Effector memory CD4-positive, alpha-beta T cell (primary cell): Measurements from ENCODE around the gene MSANTD2.

Experiments used
- DNase-seq, 3 donors: peaks; one replicate each; pipeline ENCODE4 v3.0.0-alpha.2; 2020
- H3K27ac ChIP-seq: 2 replicates; pipeline ENCODE4 v1.7.0; 2013; ENCODE audit warnings: mild to moderate bottlenecking, low read length, moderate library complexity; ENCODE audit not compliant: insufficient read depth, poor library complexity, severe bottlenecking
- H3K27me3 ChIP-seq: replicated peaks from 2 replicates; pipeline ENCODE4 v1.7.0; 2013; ENCODE audit warnings: mild to moderate bottlenecking, low read length; ENCODE audit not compliant: insufficient read depth, control insufficient read depth, poor library complexity, severe bottlenecking
- H3K36me3 ChIP-seq: 2 replicates; pipeline ENCODE4 v1.7.0; 2013; ENCODE audit warnings: mild to moderate bottlenecking, low read length, moderate library complexity; ENCODE audit not compliant: control insufficient read depth, insufficient read depth
- H3K4me1 ChIP-seq: 2 replicates; pipeline ENCODE4 v1.7.0; 2013; ENCODE audit warnings: low read length, mild to moderate bottlenecking; ENCODE audit not compliant: control insufficient read depth, insufficient read depth, poor library complexity, severe bottlenecking
- H3K4me3 ChIP-seq: 2 replicates; pipeline ENCODE4 v1.7.0; 2013; ENCODE audit warnings: low read length, low read depth, mild to moderate bottlenecking; ENCODE audit not compliant: insufficient read depth, poor library complexity, severe bottlenecking
- H3K9me3 ChIP-seq: 2 replicates; pipeline ENCODE4 v1.7.0; 2013; ENCODE audit warnings: mild to moderate bottlenecking, low read length, moderate library complexity; ENCODE audit not compliant: control insufficient read depth

The MSANTD2 gene

DNA sequence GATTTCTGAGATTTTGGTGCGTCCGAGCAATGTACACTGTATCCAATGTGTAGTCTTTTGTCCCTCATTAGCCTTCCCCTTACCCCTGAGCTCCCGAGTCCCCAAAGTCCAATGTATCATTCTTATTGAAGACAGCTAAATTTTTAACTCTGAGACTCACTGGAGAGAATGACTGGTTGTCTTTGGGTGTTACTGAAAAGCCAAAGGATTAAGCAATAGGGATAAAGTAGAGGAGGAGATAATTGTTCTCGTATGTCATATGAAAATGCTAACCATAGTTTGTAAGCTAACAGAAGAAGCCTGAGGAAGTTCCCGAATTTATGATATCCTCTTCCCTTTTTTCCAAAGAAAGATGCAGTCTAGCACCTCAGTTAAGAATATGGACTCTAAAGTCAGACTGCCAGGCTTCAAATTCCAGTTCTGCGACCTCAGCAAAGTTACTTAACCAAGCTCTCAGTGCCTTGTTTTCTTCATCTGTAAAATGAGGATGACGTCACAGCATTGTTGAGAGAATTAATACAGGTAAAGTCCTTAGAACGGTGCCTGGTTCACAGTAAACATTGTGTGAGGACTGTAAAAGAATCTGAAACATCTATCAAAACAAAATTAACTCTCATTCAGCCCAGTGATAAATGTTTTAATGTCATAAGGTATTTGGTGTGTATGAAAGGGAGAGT is 1.6 kb upstream of the MSANTD2 start:
- no peak overlapping the region for H3K27ac ChIP-seq
- DNase-seq, result no peak
- no peaks in the 10 kb centered on the region for H3K9me3 ChIP-seq
- no peaks in the 10 kb centered on the region for H3K36me3 ChIP-seq
- H3K4me3 ChIP-seq, result no peak overlapping the region
- peaks cover 9% of the 10 kb centered on the region for H3K4me1 ChIP-seq
- no peaks in the 10 kb centered on the region for H3K27me3 ChIP-seq

DNA sequence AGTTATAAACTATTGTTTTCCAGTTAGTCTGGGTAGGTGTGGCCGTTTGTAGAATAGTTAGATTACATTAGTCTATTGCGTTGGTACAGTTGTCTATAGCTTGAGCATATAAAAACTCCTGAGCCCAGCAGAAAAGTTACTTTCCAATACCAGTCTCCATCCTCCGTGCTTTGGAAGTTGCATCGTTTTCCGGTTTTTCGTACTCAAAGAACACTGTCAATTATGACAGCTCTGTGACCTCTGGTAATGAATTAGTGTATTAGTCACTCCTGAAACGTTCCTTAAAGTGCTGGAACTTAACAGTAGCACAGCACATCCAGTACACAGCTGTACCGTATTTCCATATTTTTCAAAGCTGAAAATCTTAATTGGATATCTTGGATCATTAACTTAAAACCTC is 808 bp upstream of the MSANTD2 start:
- no peak for DNase-seq
- Histone ChIP-seq H3K27ac (peak overlapping the region; percentile 92), H3K27me3 (no peaks in the 10 kb centered on the region), H3K9me3 (no peaks in the 10 kb centered on the region), H3K36me3 (no peaks in the 10 kb centered on the region), H3K4me1 (peaks cover 9% of the 10 kb centered on the region), H3K4me3 (peak overlapping the region; percentile 92)

DNA sequence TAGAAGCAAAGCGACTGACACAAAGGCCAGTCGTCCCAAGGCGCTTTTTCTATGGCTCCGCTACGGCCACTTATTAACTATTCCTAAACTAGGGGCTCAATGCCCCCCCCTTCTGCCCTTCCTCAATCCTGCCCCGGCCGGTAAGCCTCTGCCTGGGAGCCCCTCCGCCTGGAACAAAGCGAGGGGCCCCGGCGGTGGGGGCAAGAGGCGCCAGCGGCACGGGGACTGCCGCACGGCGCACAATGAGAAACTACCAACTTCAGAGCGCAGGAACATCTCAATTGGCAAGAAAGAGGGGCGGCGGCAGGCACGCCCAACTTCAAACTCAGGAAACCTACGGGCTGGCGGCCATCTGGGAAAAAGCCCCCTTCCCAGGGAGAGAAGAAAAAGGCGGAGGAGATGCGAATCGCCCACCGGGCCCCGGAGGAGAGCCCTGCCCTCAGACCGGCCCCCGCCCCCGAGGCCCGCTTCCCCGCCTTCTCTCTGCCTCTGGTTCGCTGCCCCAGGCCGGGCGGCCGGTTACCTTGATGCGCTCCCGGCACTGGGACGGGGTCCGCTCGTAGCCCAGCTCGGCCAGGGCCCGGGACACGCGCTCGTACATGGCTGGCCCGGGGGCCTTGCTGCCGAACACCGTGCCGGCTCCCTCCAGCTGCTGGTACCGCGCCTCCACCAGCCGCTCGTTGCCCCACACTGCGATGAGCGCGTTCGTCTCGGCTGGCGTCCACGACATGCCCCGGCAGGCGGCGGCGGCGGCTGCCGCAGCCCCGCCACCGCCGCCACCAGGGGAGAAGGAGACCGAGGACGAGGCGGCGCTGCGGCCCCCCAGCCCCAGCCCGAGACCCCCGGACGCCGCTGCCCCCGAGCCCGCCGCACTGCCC is 619 bp downstream of the MSANTD2 start:
- Histone ChIP-seq H3K4me3 (peak overlapping the region; percentile 92), H3K9me3 (no peaks in the 10 kb centered on the region), H3K36me3 (no peaks in the 10 kb centered on the region), H3K4me1 (peaks cover 9% of the 10 kb centered on the region), H3K27ac (peak overlapping the region; percentile 92), H3K27me3 (no peaks in the 10 kb centered on the region)
- DNase-seq, result peak; percentile 23 to 41 (median 24)

DNA sequence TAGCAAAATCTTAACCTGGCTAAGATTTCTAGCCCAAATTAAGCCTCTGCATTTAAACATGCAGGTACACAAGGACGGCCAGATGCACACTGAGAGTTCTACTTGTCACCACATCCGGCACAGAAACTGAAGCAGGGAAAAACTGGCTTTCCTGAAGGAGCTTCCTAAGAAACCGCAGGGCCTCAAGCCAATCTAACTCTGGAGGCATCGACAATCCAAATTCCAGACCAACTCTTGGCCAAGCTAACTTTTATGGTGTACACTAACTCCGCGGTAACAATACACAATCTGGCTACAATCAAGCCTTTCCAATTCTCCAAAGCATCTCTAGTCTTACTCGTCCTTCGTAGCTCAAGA is 1.2 kb downstream of the MSANTD2 start:
- H3K27me3 ChIP-seq, result no peaks in the 10 kb centered on the region
- no peak for DNase-seq
- H3K27ac ChIP-seq, result peak overlapping the region; percentile 92
- H3K4me1 ChIP-seq, result peaks cover 9% of the 10 kb centered on the region
- peak overlapping the region; percentile 92 for H3K4me3 ChIP-seq
- no peaks in the 10 kb centered on the region for H3K9me3 ChIP-seq
- no peaks in the 10 kb centered on the region for H3K36me3 ChIP-seq

DNA sequence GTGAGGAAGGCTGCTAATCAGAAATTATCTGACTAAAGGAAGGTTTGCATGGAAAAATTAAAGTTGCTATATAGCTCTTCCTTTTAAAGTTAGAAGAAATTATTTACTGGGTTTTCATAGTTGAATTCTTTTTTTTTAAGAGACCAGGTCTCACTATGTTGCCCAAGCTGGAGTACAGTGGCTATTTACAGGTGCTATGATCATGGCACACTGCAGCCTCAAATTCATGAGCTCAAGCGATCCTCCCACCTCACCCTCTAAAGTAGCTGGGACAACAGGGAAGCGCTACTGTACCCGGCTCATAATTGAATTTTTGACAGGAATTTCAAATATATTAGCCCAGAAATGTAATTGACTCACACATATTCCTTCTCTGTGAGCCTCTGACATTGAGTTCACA is 3.9 kb downstream of the MSANTD2 start:
- Histone ChIP-seq H3K27me3 (no peaks in the 10 kb centered on the region), H3K9me3 (no peaks in the 10 kb centered on the region), H3K36me3 (no peaks in the 10 kb centered on the region), H3K4me3 (no peak overlapping the region), H3K27ac (no peak overlapping the region), H3K4me1 (peaks cover 9% of the 10 kb centered on the region)
- no peak for DNase-seq

DNA sequence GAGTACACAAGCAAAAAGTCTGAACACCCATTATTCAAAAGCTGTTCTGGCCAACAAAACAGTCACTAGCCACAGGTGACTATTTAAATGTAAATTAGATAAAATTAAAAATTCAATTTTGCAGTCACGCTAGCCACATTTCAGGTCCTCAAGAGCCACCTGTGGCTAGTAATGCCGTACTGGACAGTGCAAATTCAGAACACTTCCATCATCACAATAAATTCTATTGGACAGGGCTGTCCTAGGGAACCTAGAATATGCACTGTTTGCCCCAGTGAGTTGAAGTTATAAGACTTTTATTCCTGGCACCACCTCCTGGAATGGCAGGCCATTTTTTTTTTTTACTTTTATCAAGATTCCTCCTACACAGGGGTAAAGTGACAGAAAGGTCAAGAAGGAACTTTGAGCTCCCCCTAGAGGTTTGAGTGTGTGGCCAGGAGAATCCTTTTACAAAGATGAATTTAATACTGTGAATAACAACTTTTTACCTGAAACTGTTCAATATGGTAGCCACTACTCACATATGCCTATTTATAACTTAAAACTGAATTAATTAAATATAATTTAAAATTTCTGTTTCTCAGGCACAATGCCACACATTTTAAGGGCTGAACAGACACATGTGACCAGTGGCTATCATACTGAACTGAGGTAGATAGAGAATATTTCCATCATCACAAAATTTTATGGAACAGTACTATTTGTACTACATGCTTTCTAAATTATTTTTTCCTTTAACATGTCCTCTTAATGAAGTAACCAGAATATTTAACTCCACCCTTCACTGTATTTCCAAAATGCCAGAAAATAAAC is 6.5 kb downstream of the MSANTD2 start:
- Histone ChIP-seq H3K9me3 (no peaks in the 10 kb centered on the region), H3K36me3 (no peaks in the 10 kb centered on the region), H3K27me3 (no peaks in the 10 kb centered on the region), H3K27ac (no peak overlapping the region), H3K4me1 (peaks cover 3% of the 10 kb centered on the region), H3K4me3 (no peak overlapping the region)
- no peak for DNase-seq

DNA sequence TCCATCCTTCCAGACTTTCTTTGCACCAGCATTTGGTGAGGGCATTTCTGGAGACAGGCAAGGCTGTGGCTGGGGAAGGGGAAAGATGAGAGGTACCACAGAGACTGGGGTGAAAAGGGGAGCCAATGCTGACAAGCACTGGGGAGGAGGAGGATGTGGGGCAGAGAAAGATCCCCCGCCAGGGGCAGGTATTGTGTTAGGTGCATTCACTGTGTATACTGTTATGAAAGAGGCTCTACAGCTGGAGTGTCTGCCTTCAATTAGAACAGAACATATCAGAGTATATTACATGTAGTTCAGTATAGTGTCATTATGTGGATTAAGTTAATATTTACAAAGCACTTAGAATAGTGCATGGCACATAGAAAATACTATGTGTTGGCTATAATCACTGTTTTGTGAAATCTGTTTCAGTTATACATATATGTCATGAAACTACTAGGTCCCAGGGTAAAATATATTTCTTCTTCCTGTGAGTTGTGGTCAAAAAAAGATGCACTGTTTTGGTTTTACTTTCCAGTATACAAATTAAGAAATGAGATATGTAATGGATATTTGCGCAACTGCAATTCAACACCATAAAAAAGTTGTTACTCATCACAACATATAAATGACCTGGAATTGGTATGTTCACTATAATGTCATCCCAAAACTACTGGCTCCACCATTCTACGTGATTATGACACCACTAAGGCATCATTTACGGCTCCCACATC is 8.4 kb downstream of the MSANTD2 start:
- Histone ChIP-seq H3K4me3 (no peak overlapping the region), H3K9me3 (no peaks in the 10 kb centered on the region), H3K4me1 (no peaks in the 10 kb centered on the region), H3K36me3 (no peaks in the 10 kb centered on the region), H3K27ac (no peak overlapping the region), H3K27me3 (no peaks in the 10 kb centered on the region)
- DNase-seq, result no peak

DNA sequence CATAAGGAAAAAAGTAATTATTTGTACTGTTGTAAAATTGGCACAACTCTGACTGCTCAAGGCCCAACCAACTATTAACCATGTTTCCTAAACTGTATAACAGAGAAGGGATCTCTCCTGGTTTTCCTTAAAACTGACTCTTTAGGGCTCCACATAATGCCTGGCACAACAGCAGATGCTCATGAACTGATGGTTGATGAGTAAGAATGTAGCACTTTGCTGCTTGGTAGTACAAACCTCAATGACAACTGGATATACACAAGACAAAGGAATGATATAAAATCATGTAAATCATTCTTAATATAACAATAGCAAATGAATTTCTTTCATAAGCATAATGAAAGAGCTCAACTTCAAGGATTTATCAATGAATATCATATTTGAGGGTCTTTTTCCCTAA is 11.7 kb downstream of the MSANTD2 start:
- H3K27ac ChIP-seq, result no peak overlapping the region
- DNase-seq, result no peak
- no peaks in the 10 kb centered on the region for H3K4me1 ChIP-seq
- no peaks in the 10 kb centered on the region for H3K36me3 ChIP-seq
- H3K4me3 ChIP-seq, result no peak overlapping the region
- H3K27me3 ChIP-seq, result no peaks in the 10 kb centered on the region
- H3K9me3 ChIP-seq, result no peaks in the 10 kb centered on the region

DNA sequence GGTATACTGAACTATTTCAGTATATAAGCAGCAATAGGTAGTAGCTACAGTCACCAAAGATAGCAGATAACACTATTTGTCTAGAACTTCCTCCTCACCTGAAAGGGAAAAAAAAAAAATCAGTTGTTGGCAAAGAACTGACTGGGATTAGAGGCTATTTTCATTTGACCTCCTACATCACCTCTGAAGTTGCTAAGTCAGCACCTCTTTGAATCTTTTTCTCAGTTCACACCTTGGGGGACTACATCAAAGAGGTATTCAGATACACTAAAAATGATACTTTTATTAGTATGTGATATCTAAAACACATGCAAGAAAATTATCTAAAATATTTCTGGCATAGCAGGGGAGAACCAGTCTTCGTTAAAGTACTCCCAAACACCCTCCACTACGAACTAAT is 16.2 kb downstream of the MSANTD2 start:
- H3K9me3 ChIP-seq, result no peaks in the 10 kb centered on the region
- no peak for DNase-seq
- H3K4me1 ChIP-seq, result no peaks in the 10 kb centered on the region
- no peak overlapping the region for H3K27ac ChIP-seq
- H3K4me3 ChIP-seq, result no peak overlapping the region
- H3K36me3 ChIP-seq, result no peaks in the 10 kb centered on the region
- no peaks in the 10 kb centered on the region for H3K27me3 ChIP-seq
